ENCODE data around the gene PSMB11.

DNA sequence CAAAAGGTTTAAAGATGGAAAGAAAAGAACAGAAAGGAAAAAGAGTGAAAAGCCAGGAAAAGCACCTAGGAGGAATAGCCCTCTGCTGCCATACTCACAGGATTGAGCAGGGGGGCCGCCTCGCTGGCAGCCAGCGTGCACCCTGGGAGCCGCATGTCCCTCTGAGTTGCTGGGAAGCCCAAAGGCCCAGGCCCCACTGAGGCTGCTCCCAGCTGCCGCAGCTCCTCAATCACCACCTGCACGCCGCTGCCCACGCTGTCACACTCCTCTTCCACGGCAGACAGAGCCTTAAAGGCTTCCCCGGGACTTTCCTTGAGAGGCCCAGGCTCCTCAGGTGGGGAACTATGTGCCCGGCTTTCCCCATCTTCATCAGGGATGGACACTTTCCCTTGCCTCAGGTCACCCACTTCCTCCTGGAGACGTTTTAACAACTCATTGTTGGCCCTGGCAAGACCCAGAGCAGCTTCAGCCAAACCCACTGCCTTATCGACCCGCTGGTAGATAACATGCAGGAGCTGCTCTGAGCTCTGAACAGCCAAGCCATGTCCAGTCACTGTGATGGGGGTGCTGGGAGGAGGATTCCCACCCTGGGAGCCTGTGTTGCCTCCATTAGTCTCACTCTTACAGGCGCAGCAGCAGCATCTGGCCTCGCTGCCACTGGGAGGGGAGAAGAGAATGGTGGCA is 43.5 kb upstream of the PSMB11 start:
- TF ChIP-seq CTCF (IDR thresholded peaks at IDR 0.05; ENCODE audit: low read depth, low read length) (no peak), EZH2phosphoT487 (IDR thresholded peaks at IDR 0.05; ENCODE audit: low read depth) (no peak)
